Neural progenitor cell (in vitro differentiated cells): Measurements from ENCODE around the gene TMEM87B. TPM values are rescaled to one million over a fixed set of nuclear protein-coding genes. Genes with fewer than 3 reads are reported as not detected.

ENCODE experiments used
- DNase-seq: peaks from one replicate; pipeline ENCODE4 v3.0.0-alpha.2; 2016; ENCODE audit warnings: low spot score
- H2AFZ ChIP-seq: fragments of 200-600 bp; sonication (generic); replicated peaks from 2 replicates; pipeline ENCODE4 v1.6.1; 2016; ENCODE audit warnings: antibody characterized with exemption
- H3F3A ChIP-seq: fragments of 200-600 bp; sonication (generic); 2 replicates; pipeline ENCODE4 v1.6.1; 2016; ENCODE audit warnings: antibody characterized with exemption, low read depth
- H3K27ac ChIP-seq: fragments of 200-600 bp; sonication (generic); 2 replicates; pipeline ENCODE4 v1.5.1; 2016; ENCODE audit warnings: mild to moderate bottlenecking
- H3K27me3 ChIP-seq: fragments of 200-600 bp; sonication (generic); 2 replicates; pipeline ENCODE4 v1.6.1; 2016; ENCODE audit warnings: mild to moderate bottlenecking, moderate library complexity
- H3K36me3 ChIP-seq: fragments of 200-600 bp; sonication (generic); 2 replicates; pipeline ENCODE4 v1.5.1; 2016
- H3K4me1 ChIP-seq: fragments of 200-600 bp; sonication (generic); 2 replicates; pipeline ENCODE4 v1.6.1; 2016; ENCODE audit warnings: mixed run types
- H3K4me2 ChIP-seq: fragments of 200-600 bp; sonication (generic); 2 replicates; pipeline ENCODE4 v1.6.1; 2016
- H3K4me3 ChIP-seq: fragments of 200-600 bp; sonication (generic); 2 replicates; pipeline ENCODE4 v1.5.1; 2016
- H3K79me2 ChIP-seq: fragments of 200-600 bp; sonication (generic); 2 replicates; pipeline ENCODE4 v1.6.1; 2016; ENCODE audit warnings: low read depth
- H3K9ac ChIP-seq: fragments of 200-600 bp; sonication (generic); 2 replicates; pipeline ENCODE4 v1.6.1; 2016
- H3K9me3 ChIP-seq: fragments of 200-600 bp; sonication (generic); 2 replicates; pipeline ENCODE4 v1.5.1; 2016; ENCODE audit warnings: low read depth
- H4K20me1 ChIP-seq: fragments of 200-600 bp; sonication (generic); 2 replicates; pipeline ENCODE4 v1.6.1; 2016; ENCODE audit warnings: low read depth
- H3K27ac Mint-ChIP-seq: 3 replicates; pipeline ENCODE4 v1.8.0; 2021; ENCODE audit warnings: mixed read lengths
- H3K27me3 Mint-ChIP-seq: 2 replicates; pipeline ENCODE4 v1.8.0; 2022; ENCODE audit warnings: low read depth, mild to moderate bottlenecking, inconsistent platforms, moderate library complexity, mixed read lengths; ENCODE audit not compliant: insufficient read depth
- H3K36me3 Mint-ChIP-seq: 3 replicates; pipeline ENCODE4 v1.8.0; 2021; ENCODE audit warnings: mixed read lengths
- H3K4me1 Mint-ChIP-seq: 3 replicates; pipeline ENCODE4 v1.8.0; 2021; ENCODE audit warnings: mixed read lengths
- H3K4me3 Mint-ChIP-seq: 3 replicates; pipeline ENCODE4 v1.8.0; 2021; ENCODE audit warnings: mild to moderate bottlenecking, moderate library complexity, mixed read lengths
- H3K9me3 Mint-ChIP-seq: 3 replicates; pipeline ENCODE4 v1.8.0; 2020; ENCODE audit warnings: mixed read lengths
- CTCF ChIP-seq: fragments of 200-600 bp; sonication (generic); IDR thresholded peaks from 2 replicates; pipeline ENCODE4 v1.5.1; 2017; ENCODE audit warnings: antibody characterized with exemption, mild to moderate bottlenecking
- EZH2 ChIP-seq: fragments of 200-600 bp; sonication (generic); IDR thresholded peaks from 2 replicates; pipeline ENCODE4 v1.6.1; 2017; ENCODE audit warnings: antibody characterized with exemption, mild to moderate bottlenecking, moderate library complexity
- EZH2phosphoT487 ChIP-seq: fragments of 200-600 bp; sonication (generic); IDR thresholded peaks from 2 replicates; pipeline ENCODE4 v1.6.1; 2017; ENCODE audit warnings: antibody characterized with exemption
- total RNA-seq: library from RNA; depleted of rRNA; stranded (reverse); fragments of >200 nt; gene quantifications from 2 replicates; pipeline ENCODE4 v1.2.3, GENCODE V29; 2015; ENCODE audit warnings: low replicate concordance

TMEM87B gene
- total RNA-seq, 1 donor from 2014 or later, result 34.4 TPM

- H3K4me1 Mint-ChIP-seq, result no peaks in the 10 kb centered on the region
- H3K4me2 ChIP-seq, result no peak overlapping the region
- no peak for DNase-seq
Measured at GRCh38 chr2:112093216-112093615, 38.1 kb downstream of the TMEM87B start.

GRCh38 chr2:112095681-112096080, 40.6 kb downstream of the TMEM87B start:
- H3K27me3 Mint-ChIP-seq, result peaks cover 2% of the 10 kb centered on the region
- Histone ChIP-seq H3K9ac (no peak overlapping the region), H3K27ac (no peak overlapping the region), H3K9me3 (no peaks in the 10 kb centered on the region), H3K4me2 (no peak overlapping the region), H2AFZ (no peak overlapping the region), H3K36me3 (no peaks in the 10 kb centered on the region), H3K79me2 (no peaks in the 10 kb centered on the region), H3K4me3 (no peak overlapping the region), H4K20me1 (no peaks in the 10 kb centered on the region), H3F3A (no peaks in the 10 kb centered on the region), H3K4me1 (no peaks in the 10 kb centered on the region), H3K27me3 (no peaks in the 10 kb centered on the region)
- H3K4me1 Mint-ChIP-seq, result no peaks in the 10 kb centered on the region
- no peaks in the 10 kb centered on the region for H3K9me3 Mint-ChIP-seq
- no peak for TF ChIP-seq EZH2
- no peak for DNase-seq
- no peak overlapping the region for H3K4me3 Mint-ChIP-seq
- H3K27ac Mint-ChIP-seq, result no peak overlapping the region
- H3K36me3 Mint-ChIP-seq, result peaks cover 15% of the 10 kb centered on the region

More at GRCh38 chr2:112093216-112093615, 38.1 kb downstream of the TMEM87B start:
- Mint-ChIP-seq H3K27ac (no peak overlapping the region), H3K27me3 (peaks cover 2% of the 10 kb centered on the region), H3K4me3 (no peak overlapping the region), H3K9me3 (no peaks in the 10 kb centered on the region), H3K36me3 (peaks cover 22% of the 10 kb centered on the region)
- no peak overlapping the region for H3K27ac ChIP-seq
- no peaks in the 10 kb centered on the region for H3K9me3 ChIP-seq
- no peak overlapping the region for H2AFZ ChIP-seq
- no peaks in the 10 kb centered on the region for H3F3A ChIP-seq
- H3K36me3 ChIP-seq, result no peaks in the 10 kb centered on the region
- H3K4me3 ChIP-seq, result no peak overlapping the region
- no peaks in the 10 kb centered on the region for H3K79me2 ChIP-seq
- H3K27me3 ChIP-seq, result no peaks in the 10 kb centered on the region
- no peaks in the 10 kb centered on the region for H4K20me1 ChIP-seq
- no peaks in the 10 kb centered on the region for H3K4me1 ChIP-seq
- no peak overlapping the region for H3K9ac ChIP-seq
- no peak for TF ChIP-seq CTCF
- no peak for TF ChIP-seq EZH2phosphoT487

DNA sequence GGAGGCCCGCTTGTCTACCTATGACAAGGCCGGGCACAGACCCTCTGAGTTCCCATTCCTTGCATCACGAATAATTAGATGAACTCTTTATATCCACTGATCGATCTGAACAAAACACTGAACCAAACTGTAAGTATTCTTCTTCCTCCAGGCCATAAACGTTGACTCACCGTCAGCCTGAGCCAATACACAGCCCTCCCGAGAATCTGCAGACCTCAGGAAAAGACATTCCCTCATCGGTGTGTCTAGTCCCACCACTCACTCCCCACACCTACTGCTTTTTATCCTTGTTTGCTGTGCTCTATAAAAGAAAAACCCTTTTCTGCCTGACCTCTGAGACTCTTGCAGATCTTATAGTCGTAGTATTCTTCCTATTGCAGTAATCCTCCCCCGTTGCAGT, 41.0 kb downstream of the TMEM87B start:
- H3K4me1 ChIP-seq, result no peaks in the 10 kb centered on the region
- H4K20me1 ChIP-seq, result no peaks in the 10 kb centered on the region
- H3K27ac Mint-ChIP-seq, result no peak overlapping the region
- TF ChIP-seq CTCF (no peak), EZH2phosphoT487 (no peak), EZH2 (no peak)
- no peak overlapping the region for H3K9ac ChIP-seq
- no peaks in the 10 kb centered on the region for H3K79me2 ChIP-seq
- H3K27me3 Mint-ChIP-seq, result peaks cover 2% of the 10 kb centered on the region
- H3F3A ChIP-seq, result no peaks in the 10 kb centered on the region
- no peak overlapping the region for H3K27ac ChIP-seq
- H3K9me3 ChIP-seq, result no peaks in the 10 kb centered on the region
- no peak overlapping the region for H3K4me2 ChIP-seq
- H3K4me3 ChIP-seq, result no peak overlapping the region
- H3K9me3 Mint-ChIP-seq, result no peaks in the 10 kb centered on the region
- peaks cover 14% of the 10 kb centered on the region for H3K36me3 Mint-ChIP-seq
- no peak overlapping the region for H3K4me3 Mint-ChIP-seq
- H3K27me3 ChIP-seq, result no peaks in the 10 kb centered on the region
- no peak for DNase-seq
- no peak overlapping the region for H2AFZ ChIP-seq
- no peaks in the 10 kb centered on the region for H3K36me3 ChIP-seq
- no peaks in the 10 kb centered on the region for H3K4me1 Mint-ChIP-seq

DNA sequence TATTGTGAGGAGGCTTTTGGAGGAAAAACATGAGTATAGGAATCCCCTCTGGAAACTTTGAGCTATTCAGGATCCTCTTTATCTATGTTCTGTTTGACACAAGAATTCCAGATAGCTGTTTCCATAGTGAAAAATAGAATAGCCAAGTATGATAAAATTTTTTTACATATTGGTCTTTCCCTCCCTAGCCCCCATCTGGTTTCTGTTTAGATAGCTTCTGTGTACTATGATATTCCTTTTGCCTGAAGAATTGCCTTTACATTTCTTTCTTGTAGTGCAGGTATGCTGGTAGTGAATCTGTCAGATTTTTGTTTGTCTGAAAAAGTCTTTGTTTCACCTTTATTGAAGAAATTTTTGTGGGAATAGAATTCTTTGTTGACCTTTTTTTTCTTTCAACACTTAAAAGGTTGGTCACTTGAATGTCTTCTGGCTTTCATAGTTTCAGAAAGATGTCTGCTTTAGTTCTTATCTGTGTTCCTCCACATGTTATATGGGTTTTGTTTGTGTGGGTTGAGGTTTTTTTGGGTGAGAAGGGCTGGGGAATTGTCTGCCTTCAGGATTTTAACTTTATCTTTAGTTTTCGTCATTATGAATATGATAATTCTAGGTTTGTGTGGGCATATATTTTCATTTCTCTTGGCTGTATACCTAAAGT, 53.2 kb downstream of the TMEM87B start:
- Histone ChIP-seq H3K4me1 (no peaks in the 10 kb centered on the region), H3K36me3 (peaks cover 11% of the 10 kb centered on the region), H3K9ac (no peak overlapping the region), H3K9me3 (peaks cover 4% of the 10 kb centered on the region), H3F3A (no peaks in the 10 kb centered on the region), H3K27me3 (no peaks in the 10 kb centered on the region), H3K27ac (no peak overlapping the region), H3K79me2 (no peaks in the 10 kb centered on the region), H4K20me1 (no peaks in the 10 kb centered on the region), H3K4me3 (no peak overlapping the region), H3K4me2 (no peak overlapping the region), H2AFZ (no peak overlapping the region)
- H3K27me3 Mint-ChIP-seq, result no peaks in the 10 kb centered on the region
- H3K4me1 Mint-ChIP-seq, result no peaks in the 10 kb centered on the region
- H3K27ac Mint-ChIP-seq, result no peak overlapping the region
- DNase-seq, result no peak
- peaks cover 47% of the 10 kb centered on the region for H3K36me3 Mint-ChIP-seq
- H3K9me3 Mint-ChIP-seq, result peaks cover 22% of the 10 kb centered on the region
- no peak overlapping the region for H3K4me3 Mint-ChIP-seq
- no peak for TF ChIP-seq CTCF
- no peak for TF ChIP-seq EZH2
- TF ChIP-seq EZH2phosphoT487, result no peak
